Keratinocyte (primary cell): ENCODE data around the gene BAG3. TPM values are rescaled to one million over a fixed set of nuclear protein-coding genes. Genes with fewer than 3 reads are reported as not detected.

Experiments
- DNase-seq: peaks from one replicate; pipeline ENCODE4 v3.0.0-alpha.2; 2011; ENCODE audit warnings: low read depth, missing footprints, low spot score
- FAIRE-seq: peaks from 2 replicates; lab custom pipeline; 2011; peaks lifted over from hg19 to GRCh38; lab: Jason Lieb, UNC
- H2AFZ ChIP-seq: 2 replicates; pipeline ENCODE4 v1.6.0; 2012; ENCODE audit warnings: low read length, control low read depth, inconsistent platforms; ENCODE audit not compliant: control insufficient read depth
- H3K27ac ChIP-seq: 2 replicates; pipeline ENCODE4 v1.5.1; 2011; ENCODE audit warnings: low read length; ENCODE audit not compliant: control insufficient read depth, insufficient read depth
- H3K27me3 ChIP-seq: 3 replicates; pipeline ENCODE4 v1.6.0; 2011; ENCODE audit warnings: low read length; ENCODE audit not compliant: control insufficient read depth, insufficient read depth; ENCODE audit errors: extremely low read depth
- H3K36me3 ChIP-seq, 2 experiments: 2 replicates in 1 of 2; 3 replicates in 1 of 2; pipeline ENCODE4 v1.5.1; 2011; ENCODE audit warnings: low read length in 2 of 2, mild to moderate bottlenecking in 1 of 2; ENCODE audit not compliant: control insufficient read depth in 2 of 2, insufficient read depth in 2 of 2; ENCODE audit errors: extremely low read depth in 1 of 2
- H3K4me1 ChIP-seq: 3 replicates; pipeline ENCODE4 v1.5.1; 2011; ENCODE audit warnings: low read length; ENCODE audit not compliant: control insufficient read depth, insufficient read depth; ENCODE audit errors: extremely low read depth
- H3K4me2 ChIP-seq: 3 replicates; pipeline ENCODE4 v1.6.0; 2011; ENCODE audit warnings: low read depth, low read length; ENCODE audit not compliant: control insufficient read depth, insufficient read depth; ENCODE audit errors: extremely low read depth
- H3K4me3 ChIP-seq, 3 experiments: fragments of 200-600 bp in 1 of 3; sonication (generic) in 1 of 3; 2 replicates in 2 of 3; 3 replicates in 1 of 3; pipeline ENCODE4 v1.5.1; 2011 to 2016; ENCODE audit warnings: low read length in 3 of 3, mild to moderate bottlenecking in 3 of 3, control low read depth in 2 of 3, inconsistent platforms in 1 of 3, low read depth in 1 of 3, mixed read lengths in 1 of 3, mixed run types in 1 of 3, moderate library complexity in 1 of 3; ENCODE audit not compliant: control insufficient read depth in 2 of 3, insufficient read depth in 2 of 3; ENCODE audit errors: extremely low read depth in 1 of 3
- H3K79me2 ChIP-seq: 2 replicates; pipeline ENCODE4 v1.6.0; 2012; ENCODE audit warnings: low read length; ENCODE audit not compliant: control insufficient read depth, insufficient read depth
- H3K9ac ChIP-seq: 3 replicates; pipeline ENCODE4 v1.6.0; 2011; ENCODE audit warnings: low read length; ENCODE audit not compliant: control insufficient read depth, insufficient read depth; ENCODE audit errors: extremely low read depth
- H3K9me1 ChIP-seq: 3 replicates; pipeline ENCODE4 v1.6.0; 2011; ENCODE audit warnings: low read length; ENCODE audit not compliant: control insufficient read depth, insufficient read depth; ENCODE audit errors: extremely low read depth
- H3K9me3 ChIP-seq: 2 replicates; pipeline ENCODE4 v1.5.1; 2012; ENCODE audit warnings: low read depth, low read length; ENCODE audit not compliant: control insufficient read depth
- H4K20me1 ChIP-seq: 3 replicates; pipeline ENCODE4 v1.6.0; 2011; ENCODE audit warnings: low read length; ENCODE audit not compliant: control insufficient read depth, insufficient read depth; ENCODE audit errors: extremely low read depth
- EZH2 ChIP-seq: IDR thresholded peaks from one replicate; pipeline ENCODE4 v1.6.1; 2012; ENCODE audit warnings: inconsistent platforms, mild to moderate bottlenecking, low read length, moderate library complexity
- dilution Hi-C: fragments of 300-500 bp; cut with MboI; formaldehyde crosslinking; loops from one replicate; pipeline ENCODE4 v1.7.0; 2020; ENCODE audit warnings: low sequenced_read_pairs; ENCODE audit not compliant: extremely low pct_ligation_motif_present
- polyA plus RNA-seq, 5 experiments: library from polyadenylated mRNA; depleted of rRNA in 3 of 5; stranded (reverse) in 3 of 5; stranded (forward) in 1 of 5; unstranded in 1 of 5; fragments of >200 nt; gene quantifications; 1 replicate in 1 of 5; 2 replicates in 3 of 5; 3 replicates in 1 of 5; pipeline versions ENCODE4 v1.2.1 to v1.2.3, GENCODE V29; 2011 to 2012; ENCODE audit warnings: missing spikeins in 2 of 5, low read depth in 1 of 5, low replicate concordance in 1 of 5
- TF ChIP-seq, protein P1 (sequence below), 3 experiments: IDR thresholded peaks in 1 of 3; conservative IDR thresholded peaks in 1 of 3; optimal IDR thresholded peaks in 1 of 3; 2 replicates in 2 of 3; 3 replicates in 1 of 3; pipeline versions ENCODE3 to v1.5.1; 2011; ENCODE audit warnings: low read length in 3 of 3, mild to moderate bottlenecking in 3 of 3, moderate library complexity in 2 of 3, control low read depth in 1 of 3, inconsistent platforms in 1 of 3; ENCODE audit not compliant: insufficient read depth in 2 of 3; ENCODE audit errors: extremely low read depth in 1 of 3

BAG3 gene
- polyA plus RNA-seq, 1 donor (not counting 4 experiments of a cell fraction or from before 2014, with no cell fraction given), result 26.2 TPM

DNA sequence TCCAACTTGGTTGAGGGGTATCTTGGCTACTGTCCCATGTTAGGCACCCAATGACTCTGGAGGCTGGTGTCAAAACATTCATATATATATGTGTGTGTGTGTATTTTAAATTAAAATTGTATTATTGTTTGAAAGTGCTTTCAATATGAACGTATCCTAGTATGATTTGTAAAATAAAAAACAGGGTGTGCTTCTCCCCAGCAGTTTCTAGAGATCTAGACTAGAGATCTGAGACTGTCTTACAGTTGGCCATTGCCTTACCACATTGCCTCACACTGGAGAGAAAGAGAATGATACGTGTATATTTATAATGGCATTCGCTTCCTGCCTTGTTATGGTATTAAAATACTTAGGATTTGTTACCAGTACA, 1.2 kb downstream of the BAG3 start:
- no peaks in the 10 kb centered on the region for H3K9me3 ChIP-seq
- TF ChIP-seq, protein P1, sequence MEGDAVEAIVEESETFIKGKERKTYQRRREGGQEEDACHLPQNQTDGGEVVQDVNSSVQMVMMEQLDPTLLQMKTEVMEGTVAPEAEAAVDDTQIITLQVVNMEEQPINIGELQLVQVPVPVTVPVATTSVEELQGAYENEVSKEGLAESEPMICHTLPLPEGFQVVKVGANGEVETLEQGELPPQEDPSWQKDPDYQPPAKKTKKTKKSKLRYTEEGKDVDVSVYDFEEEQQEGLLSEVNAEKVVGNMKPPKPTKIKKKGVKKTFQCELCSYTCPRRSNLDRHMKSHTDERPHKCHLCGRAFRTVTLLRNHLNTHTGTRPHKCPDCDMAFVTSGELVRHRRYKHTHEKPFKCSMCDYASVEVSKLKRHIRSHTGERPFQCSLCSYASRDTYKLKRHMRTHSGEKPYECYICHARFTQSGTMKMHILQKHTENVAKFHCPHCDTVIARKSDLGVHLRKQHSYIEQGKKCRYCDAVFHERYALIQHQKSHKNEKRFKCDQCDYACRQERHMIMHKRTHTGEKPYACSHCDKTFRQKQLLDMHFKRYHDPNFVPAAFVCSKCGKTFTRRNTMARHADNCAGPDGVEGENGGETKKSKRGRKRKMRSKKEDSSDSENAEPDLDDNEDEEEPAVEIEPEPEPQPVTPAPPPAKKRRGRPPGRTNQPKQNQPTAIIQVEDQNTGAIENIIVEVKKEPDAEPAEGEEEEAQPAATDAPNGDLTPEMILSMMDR (optimal IDR thresholded peaks at IDR 0.05 in 1 of 3, IDR thresholded peaks at IDR 0.05 in 1 of 3, conservative IDR thresholded peaks at IDR 0.05 in 1 of 3; ENCODE audit: extremely low read depth in 1 of 3, insufficient read depth in 2 of 3, low read length in 3 of 3), result peak in 1 of 3 experiments; percentile 41
- no peak for TF ChIP-seq EZH2
- H3K27me3 ChIP-seq, result no peaks in the 10 kb centered on the region
- H3K9ac ChIP-seq, result peak overlapping the region; percentile 89
- no peak overlapping the region for H2AFZ ChIP-seq
- H3K4me3 ChIP-seq, result peak overlapping the region; percentile 72 to 83 (median 73)
- H3K4me2 ChIP-seq, result peak overlapping the region; percentile 89
- no peaks in the 10 kb centered on the region for H3K9me1 ChIP-seq
- no peak for FAIRE-seq
- no peak for DNase-seq
- dilution Hi-C loops, result no loop called here
- H4K20me1 ChIP-seq, result peaks cover 23% of the 10 kb centered on the region
- peak overlapping the region; percentile 79 for H3K27ac ChIP-seq
- peaks cover 3 to 22% of the 10 kb centered on the region in 2 experiments for H3K36me3 ChIP-seq
- peaks cover 38% of the 10 kb centered on the region for H3K4me1 ChIP-seq
- peaks cover 61% of the 10 kb centered on the region for H3K79me2 ChIP-seq

DNA sequence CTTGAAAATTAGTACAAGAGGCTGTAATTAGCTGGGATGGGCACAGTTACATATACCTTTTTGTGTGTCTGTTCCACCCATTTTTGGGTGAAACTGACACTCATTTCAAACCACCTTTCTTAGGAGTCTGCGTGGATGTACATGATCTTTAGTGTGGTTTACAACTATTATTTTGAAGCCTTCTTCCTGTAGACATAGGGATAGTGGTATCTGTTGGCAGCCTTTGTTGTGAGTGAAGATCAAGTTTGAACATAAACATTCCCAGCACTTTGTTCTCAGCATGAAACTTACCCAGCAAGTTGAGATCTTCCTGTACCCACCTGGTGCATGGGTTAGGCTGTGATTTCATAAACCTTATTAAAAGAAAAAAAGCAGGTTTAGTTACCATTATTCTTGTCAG, 2.0 kb downstream of the BAG3 start:
- Histone ChIP-seq H3K4me2 (peak overlapping the region; percentile 89), H3K9ac (peak overlapping the region; percentile 89)
- peak; percentile 51 for FAIRE-seq

More for the DNA sequence above, 2.0 kb downstream of the BAG3 start:
- Histone ChIP-seq H3K36me3 (peaks cover 4 to 27% of the 10 kb centered on the region in 2 experiments), H3K9me3 (no peaks in the 10 kb centered on the region), H2AFZ (no peak overlapping the region), H3K79me2 (peaks cover 70% of the 10 kb centered on the region), H3K4me1 (peaks cover 47% of the 10 kb centered on the region), H3K27ac (peak overlapping the region; percentile 79), H3K27me3 (no peaks in the 10 kb centered on the region), H3K9me1 (no peaks in the 10 kb centered on the region), H3K4me3 (peak overlapping the region; percentile 72 to 83 (median 73)), H4K20me1 (peaks cover 27% of the 10 kb centered on the region)
- dilution Hi-C loops, result no loop called here
- DNase-seq, result no peak
- TF ChIP-seq, protein P1 (optimal IDR thresholded peaks at IDR 0.05 in 1 of 3, IDR thresholded peaks at IDR 0.05 in 1 of 3, conservative IDR thresholded peaks at IDR 0.05 in 1 of 3; ENCODE audit: extremely low read depth in 1 of 3, insufficient read depth in 2 of 3, low read length in 3 of 3), result no peak
- TF ChIP-seq EZH2, result no peak
